NCI-H510A (cell line): ENCODE measurements around the gene PRIMPOL.
"Not testable (repeated sequence)": the region's sequence is repeated elsewhere in the genome, so short reads cannot be mapped to it uniquely, and the experiment has no call there.

ENCODE experiments used
- DNase-seq: peaks from one replicate; lab custom pipeline; 2025; lab: John Stamatoyannopoulos, UW

PRIMPOL gene

GRCh38 chr4:184636897-184637296 lies 12.6 kb upstream of the PRIMPOL start:
- no peak for DNase-seq

GRCh38 chr4:184641022-184641421 lies 8.5 kb upstream of the PRIMPOL start:
- DNase-seq, result no peak

- DNase-seq, result no peak
Observed at GRCh38 chr4:184641451-184641850, 8.1 kb upstream of the PRIMPOL start.

GRCh38 chr4:184643731-184644130 lies 5.8 kb upstream of the PRIMPOL start:
- DNase-seq, result no peak

GRCh38 chr4:184644553-184645307 lies 4.8 kb upstream of the PRIMPOL start:
- no peak for DNase-seq

GRCh38 chr4:184645904-184646610 lies 3.5 kb upstream of the PRIMPOL start:
- no peak for DNase-seq

- DNase-seq, result no peak
Observed at GRCh38 chr4:184647266-184648053, 2.1 kb upstream of the PRIMPOL start.

GRCh38 chr4:184648054-184648312 lies 1.6 kb upstream of the PRIMPOL start:
- no peak for DNase-seq

GRCh38 chr4:184648313-184649025 lies 1.1 kb upstream of the PRIMPOL start:
- DNase-seq, result no peak

GRCh38 chr4:184649971-184650855 lies 675 bp downstream of the PRIMPOL start:
- no peak for DNase-seq

- no peak for DNase-seq
Observed at GRCh38 chr4:184651899-184652298, 2.4 kb downstream of the PRIMPOL start.

GRCh38 chr4:184652681-184653080 lies 3.1 kb downstream of the PRIMPOL start:
- not testable (repeated sequence) for DNase-seq

GRCh38 chr4:184653650-184654049 lies 4.1 kb downstream of the PRIMPOL start:
- DNase-seq, result no peak

GRCh38 chr4:184655889-184656869 lies 6.6 kb downstream of the PRIMPOL start:
- DNase-seq, result no peak

GRCh38 chr4:184657144-184657543 lies 7.6 kb downstream of the PRIMPOL start:
- DNase-seq, result no peak

- DNase-seq, result not testable (repeated sequence)
Observed at GRCh38 chr4:184657820-184658219, 8.3 kb downstream of the PRIMPOL start.

- no peak for DNase-seq
Observed at GRCh38 chr4:184660978-184661377, 11.4 kb downstream of the PRIMPOL start.

GRCh38 chr4:184662236-184662635 lies 12.7 kb downstream of the PRIMPOL start:
- DNase-seq, result no peak

GRCh38 chr4:184664445-184665210 lies 15.1 kb downstream of the PRIMPOL start:
- DNase-seq, result no peak
